Sigmoid colon (tissue), 4 donors: ENCODE data around the gene ETHE1.

Experiments used
- CTCF ChIP-seq, 4 experiments: fragments of 450-650 bp in 3 of 4; fragments of 200-600 bp in 1 of 4; IDR thresholded peaks; one replicate each; pipeline ENCODE4 v1.5.1; 2016 to 2019; ENCODE audit warnings: antibody characterized with exemption in 4 of 4, mild to moderate bottlenecking in 3 of 4, moderate library complexity in 2 of 4
- POLR2A ChIP-seq, 2 donors: fragments of 450-650 bp; IDR thresholded peaks; one replicate each; pipeline ENCODE4 v1.6.1; 2016; ENCODE audit warnings: antibody characterized with exemption in 2 of 2, mild to moderate bottlenecking in 2 of 2, moderate library complexity in 2 of 2
- POLR2AphosphoS5 ChIP-seq, 4 donors: sonication (generic); formaldehyde crosslinking; IDR thresholded peaks; one replicate each; pipeline ENCODE4 v1.6.1; 2017; ENCODE audit warnings: antibody characterized with exemption in 4 of 4

GRCh38 chr19:43490759-43491158, 36.2 kb downstream of the ETHE1 start:
- TF ChIP-seq POLR2A (IDR thresholded peaks at IDR 0.05) (no peak), POLR2AphosphoS5 (IDR thresholded peaks at IDR 0.05) (no peak), CTCF (IDR thresholded peaks at IDR 0.05) (no peak)
